ENCODE measurements around the gene FBXO4. TPM values are rescaled to one million over a fixed set of nuclear protein-coding genes. Genes with fewer than 3 reads are reported as not detected.

The FBXO4 gene
- total and polyA plus RNA-seq, 2 donors (not counting 1 experiment from before 2014, with no cell fraction given) = 7.6 to 17.9 TPM

DNA sequence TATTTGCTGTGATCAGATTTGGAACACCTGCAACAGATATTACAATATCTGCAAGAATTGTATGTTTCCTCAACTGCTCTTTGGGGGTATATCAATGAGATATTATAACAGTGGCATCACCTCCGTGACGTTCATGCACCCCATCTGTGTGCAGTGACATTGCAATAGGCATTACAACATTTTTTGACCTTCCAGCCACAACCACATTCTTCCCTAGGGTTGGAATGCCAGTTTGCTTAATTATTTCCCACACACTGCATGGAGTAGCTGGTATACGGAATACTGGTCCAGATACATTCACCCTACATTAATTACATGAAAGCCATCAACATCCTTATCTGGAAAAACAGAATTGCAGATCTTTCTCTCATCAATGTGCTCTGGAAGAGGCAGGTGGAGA, 42.3 kb downstream of the FBXO4 start:
- DNase-seq = no peak
- no peaks in the 10 kb centered on the region for H3K36me3 ChIP-seq (replicated peaks in 1 of 2; ENCODE audit: control extremely low read depth in 1 of 2, control insufficient read depth in 1 of 2, extremely low read depth in 1 of 2, insufficient read depth in 2 of 2, low read length in 1 of 2)
- no peak overlapping the region for H2AFZ ChIP-seq (ENCODE audit: insufficient read depth, low read depth, low read length, poor library complexity, severe bottlenecking)
- H3K79me2 ChIP-seq (ENCODE audit: control insufficient read depth, insufficient read depth, low read length) = no peaks in the 10 kb centered on the region
- H3K4me3 Mint-ChIP-seq = no peak overlapping the region
- H3K27me3 ChIP-seq (replicated peaks in 1 of 4; ENCODE audit: control extremely low read depth in 1 of 4, control insufficient read depth in 3 of 4, insufficient read depth in 4 of 4, low read length in 3 of 4) = no peaks in the 10 kb centered on the region
- no peak overlapping the region for H3K9ac ChIP-seq (ENCODE audit: low read length)
- POLR2A ChIA-PET = no interaction called here
- no peak overlapping the region for H3K4me3 ChIP-seq (ENCODE audit: control extremely low read depth in 1 of 5, extremely low read depth in 1 of 5, insufficient read depth in 1 of 5, low read depth in 2 of 5, low read length in 4 of 5)
- no peak overlapping the region for H3K4me2 ChIP-seq (replicated peaks; ENCODE audit: low read depth, low read length, poor library complexity, severe bottlenecking)
- ATAC-seq (ENCODE audit: low read depth) = no peak
- no peaks in the 10 kb centered on the region for H4K20me1 ChIP-seq (ENCODE audit: control insufficient read depth, insufficient read depth, low read length, poor library complexity, severe bottlenecking)
- H3K27me3 Mint-ChIP-seq = peaks cover 3% of the 10 kb centered on the region
- no peak overlapping the region for H3K27ac ChIP-seq (ENCODE audit: low read length in 2 of 2)
- intact Hi-C loops (cut with micrococcal nuclease) = no loop called here
- H3K9me3 ChIP-seq (ENCODE audit: control extremely low read depth in 1 of 3, control insufficient read depth in 2 of 3, insufficient read depth in 1 of 3, low read length in 2 of 3) = peaks cover 0 to 3% (median 0%) of the 10 kb centered on the region in 3 donors
- no peak overlapping the region for H3K27ac Mint-ChIP-seq
- WGBS (ENCODE audit: insufficient coverage) = no CpG with 5 or more reads among the region's 3 CpGs
- TF ChIP-seq, protein P1, sequence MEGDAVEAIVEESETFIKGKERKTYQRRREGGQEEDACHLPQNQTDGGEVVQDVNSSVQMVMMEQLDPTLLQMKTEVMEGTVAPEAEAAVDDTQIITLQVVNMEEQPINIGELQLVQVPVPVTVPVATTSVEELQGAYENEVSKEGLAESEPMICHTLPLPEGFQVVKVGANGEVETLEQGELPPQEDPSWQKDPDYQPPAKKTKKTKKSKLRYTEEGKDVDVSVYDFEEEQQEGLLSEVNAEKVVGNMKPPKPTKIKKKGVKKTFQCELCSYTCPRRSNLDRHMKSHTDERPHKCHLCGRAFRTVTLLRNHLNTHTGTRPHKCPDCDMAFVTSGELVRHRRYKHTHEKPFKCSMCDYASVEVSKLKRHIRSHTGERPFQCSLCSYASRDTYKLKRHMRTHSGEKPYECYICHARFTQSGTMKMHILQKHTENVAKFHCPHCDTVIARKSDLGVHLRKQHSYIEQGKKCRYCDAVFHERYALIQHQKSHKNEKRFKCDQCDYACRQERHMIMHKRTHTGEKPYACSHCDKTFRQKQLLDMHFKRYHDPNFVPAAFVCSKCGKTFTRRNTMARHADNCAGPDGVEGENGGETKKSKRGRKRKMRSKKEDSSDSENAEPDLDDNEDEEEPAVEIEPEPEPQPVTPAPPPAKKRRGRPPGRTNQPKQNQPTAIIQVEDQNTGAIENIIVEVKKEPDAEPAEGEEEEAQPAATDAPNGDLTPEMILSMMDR (IDR thresholded peaks at IDR 0.05) = no peak
- H3K4me1 ChIP-seq (ENCODE audit: control insufficient read depth in 2 of 2, insufficient read depth in 2 of 2, low read length in 2 of 2) = no peaks in the 10 kb centered on the region
- CTCF ChIA-PET = interaction anchor here (1.5 kb wide), 1 partner anchor 90 kb away, joined by 4 read pairs; no protein-coding TSS in a partner anchor
- H3K4me1 Mint-ChIP-seq = no peaks in the 10 kb centered on the region
- H3K9me3 Mint-ChIP-seq (ENCODE audit: insufficient read depth) = no peaks in the 10 kb centered on the region

DNA sequence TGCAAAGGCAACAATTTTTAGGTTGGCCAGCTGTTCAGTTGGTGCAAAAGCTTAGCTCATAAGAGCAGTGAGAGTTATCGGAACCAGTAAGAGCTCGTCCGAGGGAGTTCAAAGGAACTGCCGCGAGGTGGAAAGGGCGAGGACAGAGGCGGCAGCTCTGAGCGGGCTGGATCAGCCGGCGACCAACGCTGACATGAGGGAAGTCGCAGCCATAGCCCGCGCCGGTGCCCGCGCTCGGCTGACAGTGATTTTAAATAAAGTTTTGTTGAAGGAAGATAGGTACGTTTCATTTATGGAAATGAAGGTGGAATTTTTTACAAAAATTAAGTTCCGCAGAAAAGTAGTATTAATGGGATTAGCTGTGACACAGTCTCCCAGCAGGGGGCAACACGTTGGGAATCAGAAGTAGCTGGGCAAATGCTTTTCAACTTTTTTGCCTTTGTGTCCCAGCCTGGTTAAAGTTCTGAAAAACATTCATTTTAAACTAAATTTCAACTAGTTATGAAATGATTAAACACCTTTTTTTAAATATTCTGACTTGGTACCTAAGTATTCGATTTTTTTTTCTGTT, 43.2 kb downstream of the FBXO4 start:
- ATAC-seq (ENCODE audit: low read depth) = no peak

More for the DNA sequence above, 43.2 kb downstream of the FBXO4 start:
- Histone ChIP-seq H3K27me3 (replicated peaks in 1 of 4; ENCODE audit: control extremely low read depth in 1 of 4, control insufficient read depth in 3 of 4, insufficient read depth in 4 of 4, low read length in 3 of 4) (no peaks in the 10 kb centered on the region), H3K27ac (ENCODE audit: low read length in 2 of 2) (no peak overlapping the region), H4K20me1 (ENCODE audit: control insufficient read depth, insufficient read depth, low read length, poor library complexity, severe bottlenecking) (no peaks in the 10 kb centered on the region), H3K4me2 (replicated peaks; ENCODE audit: low read depth, low read length, poor library complexity, severe bottlenecking) (no peak overlapping the region), H2AFZ (ENCODE audit: insufficient read depth, low read depth, low read length, poor library complexity, severe bottlenecking) (no peak overlapping the region), H3K36me3 (replicated peaks in 1 of 2; ENCODE audit: control extremely low read depth in 1 of 2, control insufficient read depth in 1 of 2, extremely low read depth in 1 of 2, insufficient read depth in 2 of 2, low read length in 1 of 2) (no peaks in the 10 kb centered on the region), H3K9ac (ENCODE audit: low read length) (no peak overlapping the region), H3K4me1 (ENCODE audit: control insufficient read depth in 2 of 2, insufficient read depth in 2 of 2, low read length in 2 of 2) (no peaks in the 10 kb centered on the region), H3K9me3 (ENCODE audit: control extremely low read depth in 1 of 3, control insufficient read depth in 2 of 3, insufficient read depth in 1 of 3, low read length in 2 of 3) (peaks cover 0 to 3% (median 0%) of the 10 kb centered on the region in 3 donors), H3K4me3 (ENCODE audit: control extremely low read depth in 1 of 5, extremely low read depth in 1 of 5, insufficient read depth in 1 of 5, low read depth in 2 of 5, low read length in 4 of 5) (no peak overlapping the region), H3K79me2 (ENCODE audit: control insufficient read depth, insufficient read depth, low read length) (no peaks in the 10 kb centered on the region)
- Mint-ChIP-seq H3K27ac (no peak overlapping the region), H3K4me3 (no peak overlapping the region), H3K4me1 (no peaks in the 10 kb centered on the region), H3K27me3 (peaks cover 3% of the 10 kb centered on the region), H3K9me3 (ENCODE audit: insufficient read depth) (no peaks in the 10 kb centered on the region)
- 95% methylated on average over 20 of the region's 22 CpGs for WGBS (ENCODE audit: insufficient coverage)
- ChIA-PET CTCF (interaction anchor here (1.5 kb wide), 1 partner anchor 89 kb away, joined by 4 read pairs; no protein-coding TSS in a partner anchor), POLR2A (no interaction called here)
- intact Hi-C loops (cut with micrococcal nuclease) = no loop called here
- TF ChIP-seq, protein P1 (IDR thresholded peaks at IDR 0.05) = no peak
- no peak for DNase-seq
